Liver (tissue), 9 donors: Measurements from ENCODE around the gene TUFT1. TPM values are rescaled to one million over a fixed set of nuclear protein-coding genes. Genes with fewer than 3 reads are reported as not detected.
A peak's percentile ranks its signal among the peaks of the same experiment; 100 is the strongest.

Experiments used
- DNase-seq: peaks from one replicate; pipeline ENCODE4 v3.0.0-alpha.2; 2017; ENCODE audit warnings: low spot score
- H3K27ac ChIP-seq, 2 donors: one replicate each; pipeline ENCODE4 v1.7.0; 2013; ENCODE audit warnings: inconsistent platforms in 2 of 2, low read length in 2 of 2, control low read depth in 1 of 2, low read depth in 1 of 2, mild to moderate bottlenecking in 1 of 2
- H3K27me3 ChIP-seq, 4 donors: one replicate each; pipeline versions ENCODE4 v1.6.1 to v1.7.0; 2013; ENCODE audit warnings: low read length in 3 of 4, inconsistent platforms in 1 of 4, mild to moderate bottlenecking in 1 of 4, moderate library complexity in 1 of 4; ENCODE audit not compliant: control insufficient read depth in 4 of 4, insufficient read depth in 4 of 4
- H3K36me3 ChIP-seq, 4 donors: one replicate each; pipeline versions ENCODE4 v1.6.1 to v1.7.0; 2013; ENCODE audit warnings: low read length in 3 of 4, mild to moderate bottlenecking in 3 of 4, low read depth in 1 of 4, moderate library complexity in 1 of 4; ENCODE audit not compliant: control insufficient read depth in 4 of 4, insufficient read depth in 3 of 4
- H3K4me1 ChIP-seq, 4 donors: one replicate each; pipeline versions ENCODE4 v1.6.1 to v1.7.0; 2013; ENCODE audit warnings: low read length in 3 of 4, mild to moderate bottlenecking in 3 of 4, moderate library complexity in 1 of 4; ENCODE audit not compliant: control insufficient read depth in 4 of 4, insufficient read depth in 4 of 4
- H3K4me3 ChIP-seq, 3 donors: one replicate each; pipeline versions ENCODE4 v1.6.1 to v1.7.0; 2013; ENCODE audit warnings: low read length in 3 of 3, control low read depth in 1 of 3, low read depth in 1 of 3, mild to moderate bottlenecking in 1 of 3
- H3K9ac ChIP-seq, 2 donors: one replicate each; pipeline ENCODE4 v1.7.0; 2013; ENCODE audit warnings: low read length in 2 of 2, mild to moderate bottlenecking in 2 of 2, moderate library complexity in 2 of 2, control low read depth in 1 of 2, low read depth in 1 of 2
- H3K9me3 ChIP-seq, 4 donors: one replicate each; pipeline versions ENCODE4 v1.6.1 to v1.7.0; 2013; ENCODE audit warnings: low read length in 3 of 4; ENCODE audit not compliant: control insufficient read depth in 4 of 4
- EGR1 ChIP-seq, 2 donors: IDR thresholded peaks; 2 replicates each; pipeline ENCODE4 v1.6.1; 2016 to 2018; ENCODE audit warnings: antibody characterized with exemption in 2 of 2, low read depth in 2 of 2
- FOXA1 ChIP-seq: IDR thresholded peaks from 2 replicates; pipeline ENCODE4 v1.6.1; 2016; ENCODE audit warnings: antibody characterized with exemption
- FOXA2 ChIP-seq: IDR thresholded peaks from 2 replicates; pipeline ENCODE4 v1.6.1; 2016; ENCODE audit warnings: antibody characterized with exemption
- GABPA ChIP-seq, 2 donors: IDR thresholded peaks in 1 of 2; conservative IDR thresholded peaks in 1 of 2; 2 replicates each; pipeline ENCODE4 v1.6.1; 2016; ENCODE audit warnings: antibody characterized with exemption in 2 of 2, mild to moderate bottlenecking in 1 of 2, moderate library complexity in 1 of 2
- HNF4A ChIP-seq, 2 donors: conservative IDR thresholded peaks; 2 replicates each; pipeline ENCODE4 v1.6.1; 2016; ENCODE audit warnings: antibody characterized with exemption in 2 of 2, mild to moderate bottlenecking in 2 of 2
- HNF4G ChIP-seq: IDR thresholded peaks from 2 replicates; pipeline ENCODE4 v1.6.1; 2016; ENCODE audit warnings: antibody characterized with exemption
- JUND ChIP-seq, 2 donors: IDR thresholded peaks; 2 replicates each; pipeline ENCODE4 v1.6.1; 2016; ENCODE audit warnings: antibody characterized with exemption in 2 of 2
- NR2F2 ChIP-seq: IDR thresholded peaks from 2 replicates; pipeline ENCODE4 v1.6.1; 2016; ENCODE audit warnings: antibody characterized with exemption
- RAD21 ChIP-seq, 2 donors: IDR thresholded peaks; 2 replicates each; pipeline ENCODE4 v1.6.1; 2016; ENCODE audit warnings: antibody characterized with exemption in 2 of 2, mild to moderate bottlenecking in 2 of 2
- RXRA ChIP-seq, 2 donors: IDR thresholded peaks; 2 replicates each; pipeline ENCODE4 v1.6.1; 2017 to 2018; ENCODE audit warnings: antibody characterized with exemption in 2 of 2, mild to moderate bottlenecking in 1 of 2
- SP1 ChIP-seq: IDR thresholded peaks from 2 replicates; pipeline ENCODE4 v1.6.1; 2018; ENCODE audit warnings: antibody characterized with exemption, mild to moderate bottlenecking
- TAF1 ChIP-seq: conservative IDR thresholded peaks from 2 replicates; pipeline ENCODE4 v1.6.1; 2016; ENCODE audit warnings: antibody characterized with exemption, mild to moderate bottlenecking
- YY1 ChIP-seq: IDR thresholded peaks from 2 replicates; pipeline ENCODE4 v1.6.1; 2016; ENCODE audit warnings: antibody characterized with exemption, mild to moderate bottlenecking
- WGBS: extraction: QIAGEN DNeasy Blood & Tissue Kit; methylation state at CpG from one replicate; pipeline ENCODE4 v1.1.7; 2013; 5-methylcytosine and 5-hydroxymethylcytosine counted together
- polyA plus RNA-seq, 2 donors: library from polyadenylated mRNA; stranded (reverse) in 1 of 2; unstranded in 1 of 2; fragments of 200-250 nt in 1 of 2; fragments of >200 nt in 1 of 2; fragmentation: Nextera tagmentation in 1 of 2; extraction: Ambion mirVana in 1 of 2; gene quantifications; one replicate each; pipeline versions ENCODE4 v1.2.1 to v1.2.3, GENCODE V29; 2013 to 2015
- total RNA-seq, 2 donors: library from RNA; depleted of rRNA; stranded (reverse); fragments of >200 nt; gene quantifications; one replicate each; pipeline ENCODE4 v1.2.3, GENCODE V29; 2014
- TF ChIP-seq, protein P1 (sequence below): fragments of 150-350 bp; IDR thresholded peaks from 2 replicates; pipeline ENCODE4 v1.5.1; 2017; ENCODE audit warnings: improper control_type of control experiment, low read depth, low read length; ENCODE audit not compliant: missing input control
- TF ChIP-seq, protein P2 (sequence below): IDR thresholded peaks from 2 replicates; pipeline ENCODE4 v1.6.1; 2016; ENCODE audit warnings: antibody characterized with exemption
- TF ChIP-seq, protein P3 (sequence below): IDR thresholded peaks from 2 replicates; pipeline ENCODE4 v1.6.1; 2016; ENCODE audit warnings: antibody characterized with exemption
- donor health status: healthy.
- donor health status: healthy.
- donor health status: healthy.
- donor health status: healthy.
- donor health status: healthy.

Gene TUFT1
- total and polyA plus RNA-seq, 4 donors, result 1.7 to 4.8 (median 3.0) TPM

DNA sequence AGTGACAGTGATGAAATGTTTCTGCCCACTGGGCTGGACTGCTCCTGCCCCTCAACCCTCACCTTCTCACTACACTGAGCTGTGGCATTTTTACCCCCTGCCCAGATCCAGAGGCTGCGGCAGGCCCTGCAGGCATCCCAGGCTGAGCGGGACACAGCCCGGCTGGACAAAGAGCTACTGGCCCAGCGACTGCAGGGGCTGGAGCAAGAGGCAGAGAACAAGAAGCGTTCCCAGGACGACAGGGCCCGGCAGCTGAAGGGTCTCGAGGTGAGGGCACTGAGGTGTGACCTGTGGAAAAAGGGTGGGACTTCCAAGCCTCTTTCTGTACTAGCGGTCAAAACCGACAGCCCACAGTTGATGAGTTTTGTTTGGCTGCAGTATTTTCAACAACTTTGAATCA, 6.2 kb upstream of the TUFT1 start:
- Histone ChIP-seq H3K9me3 (no peaks in the 10 kb centered on the region), H3K4me3 (no peak overlapping the region), H3K27me3 (no peaks in the 10 kb centered on the region), H3K9ac (no peak overlapping the region), H3K4me1 (peaks cover 0 to 2% (median 0%) of the 10 kb centered on the region in 4 donors), H3K36me3 (peaks cover 10 to 75% (median 59%) of the 10 kb centered on the region in 4 donors), H3K27ac (no peak overlapping the region)
- DNase-seq, result no peak
- WGBS, result 92% methylated on average over 10 of the region's 10 CpGs
- no peak for TF ChIP-seq JUND (IDR thresholded peaks at IDR 0.05)

DNA sequence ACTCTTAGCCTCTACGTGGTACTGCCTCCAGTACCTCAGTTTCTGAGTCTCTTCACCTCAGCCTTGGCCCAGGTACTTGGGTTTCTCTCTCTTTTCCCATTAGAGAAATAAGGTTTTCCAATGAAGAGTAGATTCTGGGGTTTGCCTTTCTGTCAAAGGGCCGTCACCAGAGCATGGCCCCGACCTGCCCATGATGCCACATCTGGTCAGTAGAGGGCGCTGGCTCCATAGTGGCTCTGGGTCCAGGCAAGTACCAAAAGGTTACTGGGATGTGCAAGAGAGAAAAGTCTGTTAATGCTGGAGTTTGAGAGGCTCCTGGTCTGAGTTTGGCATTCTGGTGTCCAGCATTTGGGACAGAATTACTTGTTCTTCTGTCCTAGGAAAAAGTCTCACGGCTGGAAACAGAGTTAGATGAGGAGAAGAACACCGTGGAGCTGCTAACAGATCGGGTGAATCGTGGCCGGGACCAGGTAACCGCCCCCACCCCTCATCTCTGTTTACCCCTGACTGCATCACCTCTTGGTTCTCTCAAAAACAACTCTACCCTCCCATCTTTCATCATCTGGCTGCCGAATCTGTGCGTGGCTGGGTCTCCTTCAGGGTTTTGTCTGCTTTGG, 5.3 kb upstream of the TUFT1 start:
- no peak overlapping the region for H3K9ac ChIP-seq
- H3K36me3 ChIP-seq, result peaks cover 7 to 67% (median 50%) of the 10 kb centered on the region in 4 donors
- peaks cover 0 to 11% (median 6%) of the 10 kb centered on the region in 4 donors for H3K4me1 ChIP-seq
- H3K27me3 ChIP-seq, result no peaks in the 10 kb centered on the region
- H3K4me3 ChIP-seq, result no peak overlapping the region
- H3K9me3 ChIP-seq, result no peaks in the 10 kb centered on the region
- TF ChIP-seq, protein P1, sequence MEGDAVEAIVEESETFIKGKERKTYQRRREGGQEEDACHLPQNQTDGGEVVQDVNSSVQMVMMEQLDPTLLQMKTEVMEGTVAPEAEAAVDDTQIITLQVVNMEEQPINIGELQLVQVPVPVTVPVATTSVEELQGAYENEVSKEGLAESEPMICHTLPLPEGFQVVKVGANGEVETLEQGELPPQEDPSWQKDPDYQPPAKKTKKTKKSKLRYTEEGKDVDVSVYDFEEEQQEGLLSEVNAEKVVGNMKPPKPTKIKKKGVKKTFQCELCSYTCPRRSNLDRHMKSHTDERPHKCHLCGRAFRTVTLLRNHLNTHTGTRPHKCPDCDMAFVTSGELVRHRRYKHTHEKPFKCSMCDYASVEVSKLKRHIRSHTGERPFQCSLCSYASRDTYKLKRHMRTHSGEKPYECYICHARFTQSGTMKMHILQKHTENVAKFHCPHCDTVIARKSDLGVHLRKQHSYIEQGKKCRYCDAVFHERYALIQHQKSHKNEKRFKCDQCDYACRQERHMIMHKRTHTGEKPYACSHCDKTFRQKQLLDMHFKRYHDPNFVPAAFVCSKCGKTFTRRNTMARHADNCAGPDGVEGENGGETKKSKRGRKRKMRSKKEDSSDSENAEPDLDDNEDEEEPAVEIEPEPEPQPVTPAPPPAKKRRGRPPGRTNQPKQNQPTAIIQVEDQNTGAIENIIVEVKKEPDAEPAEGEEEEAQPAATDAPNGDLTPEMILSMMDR, result peak; percentile 82
- peak; percentile 86 to 92 for TF ChIP-seq RAD21 (IDR thresholded peaks at IDR 0.05)
- TF ChIP-seq FOXA2, result no peak
- no peak overlapping the region for H3K27ac ChIP-seq
- DNase-seq, result peak; percentile 84
- 67% methylated on average over 12 of the region's 12 CpGs for WGBS

DNA sequence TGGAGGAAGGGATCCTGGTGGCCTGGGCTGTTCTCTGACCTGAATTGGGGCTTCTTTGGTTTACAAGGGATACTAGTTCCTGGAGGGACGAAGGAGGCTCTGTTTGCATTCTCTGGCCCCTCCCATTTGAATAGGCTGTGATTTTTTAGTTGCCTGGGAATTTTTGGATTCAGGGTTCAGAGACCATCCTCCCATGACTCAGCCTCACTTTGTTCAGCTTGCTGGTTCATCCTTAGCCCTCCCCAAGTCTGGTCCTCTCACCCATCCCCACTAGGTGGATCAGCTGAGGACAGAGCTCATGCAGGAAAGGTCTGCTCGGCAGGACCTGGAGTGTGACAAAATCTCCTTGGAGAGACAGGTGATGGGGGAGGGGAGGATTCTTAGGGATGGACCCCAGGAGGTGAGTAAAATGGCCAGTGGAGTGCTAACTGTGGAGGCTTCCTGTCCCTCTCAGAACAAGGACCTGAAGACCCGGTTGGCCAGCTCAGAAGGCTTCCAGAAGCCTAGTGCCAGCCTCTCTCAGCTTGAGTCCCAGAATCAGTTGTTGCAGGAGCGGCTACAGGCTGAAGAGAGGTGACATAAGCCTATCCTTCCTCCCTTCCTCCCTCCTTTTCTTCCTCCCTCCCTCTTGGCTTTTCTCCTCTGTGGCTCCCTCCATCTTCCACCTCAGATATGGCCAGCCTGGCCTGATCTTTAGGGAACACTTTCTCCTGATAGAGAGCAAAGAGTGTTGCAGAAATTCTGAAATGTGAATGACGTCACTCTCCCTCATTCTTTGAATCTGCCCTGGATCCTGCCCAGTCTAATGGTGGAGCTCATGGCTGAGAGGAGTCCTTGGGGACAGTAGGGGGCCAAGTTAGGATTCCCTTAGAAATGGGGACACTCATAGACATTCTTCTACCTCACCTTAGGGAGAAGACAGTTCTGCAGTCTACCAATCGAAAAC, 4.5 kb upstream of the TUFT1 start:
- H3K4me1 ChIP-seq, result peaks cover 0 to 15% (median 8%) of the 10 kb centered on the region in 4 donors
- no peak overlapping the region for H3K4me3 ChIP-seq
- 88% methylated on average over 6 of the region's 6 CpGs for WGBS
- H3K9ac ChIP-seq, result no peak overlapping the region
- DNase-seq, result no peak
- H3K36me3 ChIP-seq, result peaks cover 7 to 59% (median 48%) of the 10 kb centered on the region in 4 donors
- no peaks in the 10 kb centered on the region for H3K27me3 ChIP-seq
- TF ChIP-seq, protein P2, sequence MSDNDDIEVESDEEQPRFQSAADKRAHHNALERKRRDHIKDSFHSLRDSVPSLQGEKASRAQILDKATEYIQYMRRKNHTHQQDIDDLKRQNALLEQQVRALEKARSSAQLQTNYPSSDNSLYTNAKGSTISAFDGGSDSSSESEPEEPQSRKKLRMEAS, result no peak
- TF ChIP-seq EGR1 (IDR thresholded peaks at IDR 0.05; ENCODE audit: low read depth in 2 of 2), result no peak
- no peak for TF ChIP-seq FOXA2
- no peaks in the 10 kb centered on the region for H3K9me3 ChIP-seq
- no peak overlapping the region for H3K27ac ChIP-seq

DNA sequence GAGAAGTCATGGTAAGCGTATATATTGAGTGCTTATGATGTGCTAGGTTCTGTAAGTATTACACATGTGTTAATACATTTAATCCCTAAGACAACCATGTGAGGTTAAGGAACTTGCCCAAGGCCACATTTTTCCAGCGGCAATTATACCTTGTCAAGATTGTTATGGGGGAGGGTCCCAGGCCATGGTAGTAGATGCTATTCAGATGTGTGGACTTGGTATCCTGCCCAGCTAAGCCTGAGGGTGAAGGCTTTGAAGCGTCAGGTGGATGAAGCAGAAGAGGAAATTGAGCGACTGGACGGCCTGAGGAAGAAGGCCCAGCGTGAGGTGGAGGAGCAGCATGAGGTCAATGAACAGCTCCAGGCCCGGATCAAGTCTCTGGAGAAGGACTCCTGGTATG, 3.6 kb upstream of the TUFT1 start:
- peaks cover 7 to 55% (median 43%) of the 10 kb centered on the region in 4 donors for H3K36me3 ChIP-seq
- TF ChIP-seq NR2F2 (no peak), TAF1 (no peak), GABPA (IDR thresholded peaks at IDR 0.05 in 1 of 2, conservative IDR thresholded peaks at IDR 0.05 in 1 of 2) (no peak), FOXA1 (no peak), YY1 (no peak), EGR1 (IDR thresholded peaks at IDR 0.05; ENCODE audit: low read depth in 2 of 2) (no peak), FOXA2 (no peak), HNF4A (conservative IDR thresholded peaks at IDR 0.05) (no peak), RAD21 (IDR thresholded peaks at IDR 0.05) (no peak), SP1 (no peak), JUND (IDR thresholded peaks at IDR 0.05) (no peak), HNF4G (no peak), RXRA (IDR thresholded peaks at IDR 0.05) (no peak)
- TF ChIP-seq, protein P1, result no peak
- TF ChIP-seq, protein P3, sequence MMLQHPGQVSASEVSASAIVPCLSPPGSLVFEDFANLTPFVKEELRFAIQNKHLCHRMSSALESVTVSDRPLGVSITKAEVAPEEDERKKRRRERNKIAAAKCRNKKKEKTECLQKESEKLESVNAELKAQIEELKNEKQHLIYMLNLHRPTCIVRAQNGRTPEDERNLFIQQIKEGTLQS, result no peak
- TF ChIP-seq, protein P2, result no peak

More for the DNA sequence above, 3.6 kb upstream of the TUFT1 start:
- no peak for DNase-seq
- Histone ChIP-seq H3K9ac (no peak overlapping the region), H3K9me3 (no peaks in the 10 kb centered on the region), H3K27ac (no peak overlapping the region), H3K27me3 (no peaks in the 10 kb centered on the region), H3K4me1 (peaks cover 0 to 20% (median 13%) of the 10 kb centered on the region in 4 donors), H3K4me3 (no peak overlapping the region)
- WGBS, result 94% methylated on average over 7 of the region's 7 CpGs
